ENCODE data around the gene DEPP1.

GRCh38 chr10:44937196-44938005, 41.2 kb downstream of the DEPP1 start:
- TF ChIP-seq, protein P1, sequence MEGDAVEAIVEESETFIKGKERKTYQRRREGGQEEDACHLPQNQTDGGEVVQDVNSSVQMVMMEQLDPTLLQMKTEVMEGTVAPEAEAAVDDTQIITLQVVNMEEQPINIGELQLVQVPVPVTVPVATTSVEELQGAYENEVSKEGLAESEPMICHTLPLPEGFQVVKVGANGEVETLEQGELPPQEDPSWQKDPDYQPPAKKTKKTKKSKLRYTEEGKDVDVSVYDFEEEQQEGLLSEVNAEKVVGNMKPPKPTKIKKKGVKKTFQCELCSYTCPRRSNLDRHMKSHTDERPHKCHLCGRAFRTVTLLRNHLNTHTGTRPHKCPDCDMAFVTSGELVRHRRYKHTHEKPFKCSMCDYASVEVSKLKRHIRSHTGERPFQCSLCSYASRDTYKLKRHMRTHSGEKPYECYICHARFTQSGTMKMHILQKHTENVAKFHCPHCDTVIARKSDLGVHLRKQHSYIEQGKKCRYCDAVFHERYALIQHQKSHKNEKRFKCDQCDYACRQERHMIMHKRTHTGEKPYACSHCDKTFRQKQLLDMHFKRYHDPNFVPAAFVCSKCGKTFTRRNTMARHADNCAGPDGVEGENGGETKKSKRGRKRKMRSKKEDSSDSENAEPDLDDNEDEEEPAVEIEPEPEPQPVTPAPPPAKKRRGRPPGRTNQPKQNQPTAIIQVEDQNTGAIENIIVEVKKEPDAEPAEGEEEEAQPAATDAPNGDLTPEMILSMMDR (IDR thresholded peaks at IDR 0.05) = no peak
- TF ChIP-seq ZFX (IDR thresholded peaks at IDR 0.05; ENCODE audit: borderline replicate concordance) = no peak

All from 22Rv1 (cell line).